Effector memory CD4-positive, alpha-beta T cell (primary cell): Measurements from ENCODE around the gene PTPRN2.
"Not testable (repeated sequence)": the region's sequence is repeated elsewhere in the genome, so short reads cannot be mapped to it uniquely, and the experiment has no call there.

ENCODE experiments used
- DNase-seq, 3 donors: peaks; one replicate each; pipeline ENCODE4 v3.0.0-alpha.2; 2020
- H3K27ac ChIP-seq: 2 replicates; pipeline ENCODE4 v1.7.0; 2013; ENCODE audit warnings: mild to moderate bottlenecking, low read length, moderate library complexity; ENCODE audit not compliant: insufficient read depth, poor library complexity, severe bottlenecking
- H3K27me3 ChIP-seq: replicated peaks from 2 replicates; pipeline ENCODE4 v1.7.0; 2013; ENCODE audit warnings: mild to moderate bottlenecking, low read length; ENCODE audit not compliant: insufficient read depth, control insufficient read depth, poor library complexity, severe bottlenecking
- H3K36me3 ChIP-seq: 2 replicates; pipeline ENCODE4 v1.7.0; 2013; ENCODE audit warnings: mild to moderate bottlenecking, low read length, moderate library complexity; ENCODE audit not compliant: control insufficient read depth, insufficient read depth
- H3K4me1 ChIP-seq: 2 replicates; pipeline ENCODE4 v1.7.0; 2013; ENCODE audit warnings: low read length, mild to moderate bottlenecking; ENCODE audit not compliant: control insufficient read depth, insufficient read depth, poor library complexity, severe bottlenecking
- H3K4me3 ChIP-seq: 2 replicates; pipeline ENCODE4 v1.7.0; 2013; ENCODE audit warnings: low read length, low read depth, mild to moderate bottlenecking; ENCODE audit not compliant: insufficient read depth, poor library complexity, severe bottlenecking
- H3K9me3 ChIP-seq: 2 replicates; pipeline ENCODE4 v1.7.0; 2013; ENCODE audit warnings: mild to moderate bottlenecking, low read length, moderate library complexity; ENCODE audit not compliant: control insufficient read depth

The PTPRN2 gene

DNA sequence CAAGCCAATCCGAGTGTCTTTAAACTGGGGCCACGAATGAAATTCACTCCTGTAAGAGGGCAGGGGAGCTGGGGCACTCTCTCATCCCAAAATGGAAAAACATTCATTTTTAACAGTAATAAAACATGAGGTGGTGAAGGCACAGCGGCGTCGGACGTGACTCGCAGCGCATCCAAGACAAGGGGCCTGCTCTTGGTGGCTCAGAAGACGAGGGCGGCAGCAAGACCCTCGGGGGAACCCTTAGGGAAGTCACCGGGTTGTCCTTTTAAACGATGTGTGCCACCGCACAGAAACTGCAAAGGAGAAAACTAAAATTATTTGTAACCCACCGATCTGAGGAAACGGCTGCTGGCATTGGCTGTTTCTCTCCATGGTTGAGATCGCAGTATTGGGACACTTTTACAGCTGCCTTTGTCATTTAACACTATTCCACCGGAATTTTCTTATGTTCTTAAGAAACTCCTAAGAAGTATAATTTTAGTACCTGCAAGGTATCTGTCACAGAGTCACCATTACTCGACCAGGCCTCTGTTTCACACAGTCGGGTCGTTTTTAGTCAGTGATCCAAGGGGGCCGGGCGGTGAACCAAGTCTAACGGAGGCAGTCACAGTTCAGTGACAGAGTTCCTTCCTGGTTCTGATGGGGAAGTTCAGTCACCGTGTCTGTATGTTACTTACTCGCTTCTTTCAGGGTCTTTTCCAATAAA is 159.3 kb downstream of the PTPRN2 start:
- H3K27ac ChIP-seq = no peak overlapping the region
- H3K27me3 ChIP-seq = no peaks in the 10 kb centered on the region
- H3K9me3 ChIP-seq = no peaks in the 10 kb centered on the region

DNA sequence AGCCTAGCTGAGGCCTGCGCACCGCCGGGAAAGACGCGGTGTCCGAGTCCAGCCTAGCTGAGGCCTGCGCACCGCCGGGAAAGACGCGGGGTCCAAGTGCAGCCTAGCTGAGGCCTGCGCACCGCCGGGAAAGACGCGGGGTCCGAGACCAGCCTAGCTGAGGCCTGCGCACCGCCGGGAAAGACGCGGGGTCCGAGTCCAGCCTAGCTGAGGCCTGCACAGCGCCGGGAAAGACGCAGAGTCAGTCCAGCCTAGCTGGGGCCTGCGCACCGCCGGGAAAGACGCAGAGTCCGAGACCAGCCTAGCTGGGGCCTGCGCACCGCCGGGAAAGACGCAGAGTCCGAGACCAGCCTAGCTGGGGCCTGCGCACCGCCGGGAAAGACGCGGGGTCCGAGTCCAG is 161.9 kb downstream of the PTPRN2 start:
- not testable (repeated sequence) for H3K27me3 ChIP-seq, H3K36me3 ChIP-seq, H3K4me3 ChIP-seq, H3K4me1 ChIP-seq, H3K27ac ChIP-seq, H3K9me3 ChIP-seq, DNase-seq

More for the DNA sequence above, 159.3 kb downstream of the PTPRN2 start:
- Histone ChIP-seq H3K4me1 (no peaks in the 10 kb centered on the region), H3K36me3 (no peaks in the 10 kb centered on the region), H3K4me3 (no peak overlapping the region)
- no peak for DNase-seq

DNA sequence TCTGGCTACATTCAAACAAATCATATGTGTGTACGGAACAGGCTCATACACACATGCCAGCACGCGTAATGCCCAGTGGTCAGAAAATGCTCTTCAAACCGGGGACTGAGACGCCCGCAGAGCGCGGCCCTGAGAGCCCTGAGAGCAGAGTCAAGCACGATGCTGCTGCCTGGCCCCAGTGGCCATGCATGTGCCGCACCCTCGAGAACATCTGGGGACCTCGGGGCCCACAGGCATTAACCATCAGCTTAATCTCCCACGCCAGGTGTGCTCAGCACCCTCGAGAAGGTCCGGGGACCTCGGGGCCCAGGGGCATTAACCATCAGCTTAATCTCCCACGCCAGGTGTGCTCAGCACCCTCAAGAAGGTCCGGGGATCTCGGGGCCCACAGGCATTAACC is 163.1 kb downstream of the PTPRN2 start:
- Histone ChIP-seq H3K4me1 (no peaks in the 10 kb centered on the region), H3K4me3 (no peak overlapping the region), H3K27ac (no peak overlapping the region), H3K27me3 (no peaks in the 10 kb centered on the region), H3K36me3 (no peaks in the 10 kb centered on the region), H3K9me3 (no peaks in the 10 kb centered on the region)
- no peak for DNase-seq

DNA sequence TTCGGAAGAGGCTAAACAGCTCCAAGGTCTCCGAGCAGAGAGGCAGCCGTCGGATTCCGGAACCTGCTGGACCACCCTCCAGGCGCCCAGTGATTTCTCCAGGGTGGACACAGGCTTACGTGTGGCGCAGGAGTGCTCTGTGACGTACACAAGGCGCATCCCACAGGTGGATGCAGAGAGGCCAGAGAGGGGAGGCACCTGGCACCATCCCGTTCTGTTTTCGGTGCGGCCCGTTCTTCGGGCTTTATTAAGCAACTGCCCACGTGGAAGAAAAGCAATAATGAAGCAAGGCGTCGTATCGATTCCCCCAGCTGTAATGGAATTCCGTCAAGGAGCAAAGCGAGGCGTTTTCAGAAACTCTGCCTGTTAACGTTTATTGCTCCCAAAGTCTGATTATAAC is 163.6 kb downstream of the PTPRN2 start:
- Histone ChIP-seq H3K4me3 (no peak overlapping the region), H3K27me3 (no peaks in the 10 kb centered on the region), H3K27ac (no peak overlapping the region), H3K36me3 (no peaks in the 10 kb centered on the region), H3K4me1 (no peaks in the 10 kb centered on the region), H3K9me3 (no peaks in the 10 kb centered on the region)
- no peak for DNase-seq

DNA sequence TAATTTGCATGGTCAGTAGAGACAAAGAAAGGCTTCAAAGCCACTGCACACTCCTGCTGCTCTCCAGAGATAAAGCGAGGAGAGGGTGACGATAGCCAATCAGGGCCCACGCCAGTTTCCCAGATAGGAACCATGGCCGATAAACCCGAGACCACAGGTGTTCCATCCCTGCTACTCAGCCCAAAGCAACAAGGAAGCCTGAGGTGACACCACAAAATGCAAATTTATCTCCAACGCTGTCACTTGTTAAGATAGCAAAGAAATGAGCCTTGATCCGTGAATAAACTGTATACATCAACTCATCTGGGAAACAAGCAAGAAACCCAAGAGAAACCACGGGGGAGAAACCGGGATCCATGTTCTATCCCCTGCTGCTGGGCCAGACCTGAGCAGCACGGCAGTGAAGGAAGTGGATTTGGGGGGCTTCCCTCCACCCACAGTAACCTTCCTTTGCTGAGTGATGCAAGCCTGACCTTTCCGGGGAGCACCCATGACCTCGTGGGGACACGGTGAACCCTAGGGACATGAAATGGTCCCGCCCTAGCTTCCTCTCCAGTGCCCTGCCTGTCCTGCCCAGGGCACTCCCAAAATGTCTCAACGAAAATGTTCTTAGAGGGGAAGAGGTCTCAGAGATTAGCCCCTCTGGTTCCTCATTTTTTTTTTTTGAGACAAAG is 164.6 kb downstream of the PTPRN2 start:
- no peaks in the 10 kb centered on the region for H3K36me3 ChIP-seq
- H3K4me1 ChIP-seq = no peaks in the 10 kb centered on the region
- H3K27me3 ChIP-seq = no peaks in the 10 kb centered on the region
- no peak for DNase-seq
- H3K9me3 ChIP-seq = no peaks in the 10 kb centered on the region
- H3K27ac ChIP-seq = no peak overlapping the region
- no peak overlapping the region for H3K4me3 ChIP-seq

DNA sequence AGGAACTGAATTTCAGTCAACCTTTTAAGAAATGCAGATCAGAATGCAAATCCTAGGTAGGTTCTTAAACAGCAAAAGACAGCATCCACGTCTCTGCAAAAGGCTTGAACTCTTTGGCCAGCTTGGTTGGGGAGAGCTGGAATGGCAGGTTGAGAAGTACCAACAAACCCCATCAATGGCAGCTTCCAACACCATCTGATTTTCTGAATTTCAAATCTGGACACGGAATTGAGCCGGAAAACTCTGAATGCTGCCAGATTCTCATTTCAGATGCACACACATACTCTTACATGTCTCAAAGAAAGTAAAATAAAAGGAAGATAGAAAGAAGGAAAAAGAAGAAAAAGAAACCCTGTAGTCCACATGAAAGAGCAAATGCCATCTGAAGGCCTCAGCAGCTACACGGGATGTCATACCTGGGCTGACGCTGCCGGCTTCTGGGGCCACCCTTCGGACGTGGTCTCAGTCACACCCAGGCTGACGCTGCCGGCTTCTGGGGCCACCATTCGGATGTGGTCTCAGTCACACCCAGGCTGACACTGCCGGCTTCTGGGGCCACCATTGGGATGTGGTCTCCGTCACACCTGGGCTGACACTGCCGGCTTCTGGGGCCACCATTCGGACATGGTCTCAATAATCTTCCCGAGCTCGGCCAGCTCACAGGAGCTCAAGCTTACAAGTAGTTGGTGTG is 165.3 kb downstream of the PTPRN2 start:
- Histone ChIP-seq H3K9me3 (no peaks in the 10 kb centered on the region), H3K4me1 (no peaks in the 10 kb centered on the region), H3K27me3 (no peaks in the 10 kb centered on the region), H3K4me3 (no peak overlapping the region), H3K36me3 (no peaks in the 10 kb centered on the region), H3K27ac (no peak overlapping the region)
- no peak for DNase-seq

DNA sequence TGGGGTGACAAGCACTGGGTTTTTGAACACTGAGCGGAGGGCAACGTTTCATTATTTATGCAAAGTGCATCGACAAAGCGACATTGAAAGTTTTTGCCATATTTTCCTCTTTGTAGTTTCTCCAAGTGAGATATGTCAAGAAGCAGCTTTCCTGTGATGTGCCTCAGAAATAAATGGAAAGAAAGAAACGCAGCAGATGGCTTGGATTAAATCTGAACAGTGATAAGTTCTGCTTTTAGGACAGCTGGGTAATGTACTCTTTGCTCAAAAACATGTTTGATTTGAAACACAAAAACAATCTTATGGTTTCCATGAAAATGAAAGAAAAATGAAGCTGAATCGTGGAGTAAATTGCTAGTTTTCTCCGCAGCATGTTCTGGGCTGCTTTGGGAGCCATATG is 166.3 kb downstream of the PTPRN2 start:
- H3K4me3 ChIP-seq = no peak overlapping the region
- no peaks in the 10 kb centered on the region for H3K36me3 ChIP-seq
- H3K9me3 ChIP-seq = no peaks in the 10 kb centered on the region
- H3K4me1 ChIP-seq = no peaks in the 10 kb centered on the region
- H3K27me3 ChIP-seq = no peaks in the 10 kb centered on the region
- H3K27ac ChIP-seq = no peak overlapping the region
- DNase-seq = no peak

DNA sequence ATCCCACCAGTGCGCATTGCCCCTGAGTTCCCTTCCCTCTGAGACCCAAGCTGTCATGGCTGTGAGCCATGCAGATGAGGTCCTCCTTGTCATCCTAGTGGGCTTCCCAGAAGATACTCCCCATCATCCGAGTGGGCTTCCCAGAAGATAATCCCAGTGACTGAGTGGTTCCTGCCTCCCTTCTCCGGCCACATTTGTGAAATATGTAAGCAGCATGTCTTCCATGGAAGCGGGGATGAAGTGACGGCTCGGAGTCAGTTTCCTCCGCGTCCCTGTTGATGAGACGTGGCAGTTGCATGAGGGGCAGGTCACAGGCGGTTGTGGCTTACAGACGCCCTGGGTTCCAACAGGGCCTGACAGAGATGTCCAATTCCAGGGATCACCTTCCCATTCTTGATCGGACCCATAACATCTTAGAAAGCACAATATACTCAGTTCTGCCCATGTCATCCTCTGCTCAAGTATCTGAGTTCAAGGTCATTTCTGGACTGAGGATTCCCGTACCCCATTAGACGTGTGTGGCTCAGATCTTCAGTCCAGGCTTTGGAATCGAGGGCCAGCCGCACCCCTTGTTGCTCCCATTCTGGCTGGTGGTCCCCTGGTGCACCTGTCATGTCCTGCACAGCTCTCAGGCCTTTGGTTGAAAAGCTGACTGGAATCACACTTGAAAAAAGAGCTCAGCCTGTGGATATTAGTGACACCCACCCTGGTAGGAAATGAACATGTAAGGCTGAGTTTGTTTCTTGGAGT is 166.9 kb downstream of the PTPRN2 start:
- Histone ChIP-seq H3K4me1 (no peaks in the 10 kb centered on the region), H3K36me3 (no peaks in the 10 kb centered on the region), H3K27me3 (no peaks in the 10 kb centered on the region), H3K9me3 (no peaks in the 10 kb centered on the region), H3K4me3 (no peak overlapping the region), H3K27ac (no peak overlapping the region)
- DNase-seq = no peak

DNA sequence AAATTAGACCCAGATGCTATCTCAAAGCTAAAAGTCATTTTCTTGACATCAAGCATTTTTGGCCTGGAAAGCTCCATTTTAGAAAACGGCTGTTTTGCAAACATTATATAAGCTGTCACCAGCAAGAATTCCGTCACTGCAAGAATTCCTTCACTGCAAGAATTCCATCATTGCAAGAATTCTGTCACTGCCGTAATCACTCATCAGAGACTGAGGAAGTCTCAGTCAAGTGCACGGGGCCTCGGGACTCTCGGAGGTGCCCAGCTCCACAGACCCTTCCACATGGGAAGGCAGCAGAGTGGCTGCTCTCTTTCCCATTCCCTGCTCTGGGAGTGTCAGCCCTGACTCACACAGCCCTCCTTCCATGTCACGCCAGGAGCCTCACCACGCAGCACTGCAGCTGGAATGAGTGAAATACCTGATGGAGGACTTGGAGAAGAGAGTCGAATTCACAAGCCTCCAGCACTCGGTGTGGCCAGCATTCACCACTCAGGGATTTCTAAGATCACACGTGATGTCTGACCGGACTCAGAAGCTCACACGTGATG is 168.3 kb downstream of the PTPRN2 start:
- Histone ChIP-seq H3K36me3 (no peaks in the 10 kb centered on the region), H3K27ac (no peak overlapping the region), H3K9me3 (no peaks in the 10 kb centered on the region), H3K27me3 (no peaks in the 10 kb centered on the region), H3K4me3 (no peak overlapping the region), H3K4me1 (no peaks in the 10 kb centered on the region)
- no peak for DNase-seq
